Mucosa of stomach (tissue), 1 donor: Measurements from ENCODE around the gene OR8U1.

ENCODE experiments used
- H3K27me3 ChIP-seq: one replicate; pipeline ENCODE4 v1.7.0; 2013; ENCODE audit warnings: mild to moderate bottlenecking, low read length; ENCODE audit not compliant: control insufficient read depth, insufficient read depth
- H3K36me3 ChIP-seq: one replicate; pipeline ENCODE4 v1.7.0; 2013; ENCODE audit warnings: low read length; ENCODE audit not compliant: control insufficient read depth, insufficient read depth
- H3K4me1 ChIP-seq: one replicate; pipeline ENCODE4 v1.7.0; 2013; ENCODE audit warnings: mild to moderate bottlenecking, low read length; ENCODE audit not compliant: control insufficient read depth, insufficient read depth
- H3K4me3 ChIP-seq: one replicate; pipeline ENCODE4 v1.7.0; 2013; ENCODE audit warnings: low read length
- H3K9ac ChIP-seq: one replicate; pipeline ENCODE4 v1.7.0; 2013; ENCODE audit warnings: mild to moderate bottlenecking, low read length, moderate library complexity
- H3K9me3 ChIP-seq: one replicate; pipeline ENCODE4 v1.7.0; 2013; ENCODE audit warnings: mild to moderate bottlenecking, low read length, moderate library complexity; ENCODE audit not compliant: control insufficient read depth
- donor health status: Pancreatic carcinoma.

OR8U1 gene

GRCh38 chr11:56412396-56412795 lies 37.0 kb downstream of the OR8U1 start, which contains the start of gene OR5AL1:
TSS of gene OR5AL1 (plus strand) at chr11:56412696.
- Histone ChIP-seq H3K9ac (no peak within 1 kb of the TSS), H3K36me3 (no peaks in the 10 kb centered on the region), H3K4me1 (no peaks in the 10 kb centered on the region), H3K9me3 (no peaks in the 10 kb centered on the region), H3K4me3 (no peak within 1 kb of the TSS), H3K27me3 (no peaks in the 10 kb centered on the region)
